ENCODE results near the gene KIF4A.

DNA sequence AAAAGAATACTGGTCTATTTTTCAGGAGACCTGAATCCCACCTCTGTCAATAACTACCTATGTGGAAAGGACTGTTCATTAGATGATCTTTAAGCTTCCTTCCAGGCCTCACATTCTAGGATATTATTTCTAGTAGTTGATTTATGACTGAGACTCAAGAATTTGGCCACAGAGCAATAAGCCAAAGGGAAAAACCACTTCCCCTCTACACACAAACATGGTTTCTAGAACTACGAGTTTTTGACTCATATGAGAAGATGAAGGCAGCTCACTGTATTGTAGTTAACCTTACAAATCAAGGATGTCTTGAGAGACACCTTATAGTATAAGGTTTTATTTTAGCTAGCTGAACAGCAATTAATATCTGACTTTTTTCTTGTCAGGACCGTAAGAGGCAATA lies 96.3 kb downstream of the KIF4A start:
- TF ChIP-seq JUN (CRISPR knock-in tag; IDR thresholded peaks at IDR 0.05): no peak
- TF ChIP-seq CREB1 (CRISPR knock-in tag; IDR thresholded peaks at IDR 0.05): no peak
- no peak for TF ChIP-seq ATF1 (CRISPR knock-in tag; IDR thresholded peaks at IDR 0.05)
- no peak for TF ChIP-seq KAT7 (CRISPR knock-in tag; IDR thresholded peaks at IDR 0.05; ENCODE audit: borderline replicate concordance)
- TF ChIP-seq, protein P1, sequence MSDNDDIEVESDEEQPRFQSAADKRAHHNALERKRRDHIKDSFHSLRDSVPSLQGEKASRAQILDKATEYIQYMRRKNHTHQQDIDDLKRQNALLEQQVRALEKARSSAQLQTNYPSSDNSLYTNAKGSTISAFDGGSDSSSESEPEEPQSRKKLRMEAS (CRISPR knock-in tag; IDR thresholded peaks at IDR 0.05): no peak
- TF ChIP-seq, protein P2, sequence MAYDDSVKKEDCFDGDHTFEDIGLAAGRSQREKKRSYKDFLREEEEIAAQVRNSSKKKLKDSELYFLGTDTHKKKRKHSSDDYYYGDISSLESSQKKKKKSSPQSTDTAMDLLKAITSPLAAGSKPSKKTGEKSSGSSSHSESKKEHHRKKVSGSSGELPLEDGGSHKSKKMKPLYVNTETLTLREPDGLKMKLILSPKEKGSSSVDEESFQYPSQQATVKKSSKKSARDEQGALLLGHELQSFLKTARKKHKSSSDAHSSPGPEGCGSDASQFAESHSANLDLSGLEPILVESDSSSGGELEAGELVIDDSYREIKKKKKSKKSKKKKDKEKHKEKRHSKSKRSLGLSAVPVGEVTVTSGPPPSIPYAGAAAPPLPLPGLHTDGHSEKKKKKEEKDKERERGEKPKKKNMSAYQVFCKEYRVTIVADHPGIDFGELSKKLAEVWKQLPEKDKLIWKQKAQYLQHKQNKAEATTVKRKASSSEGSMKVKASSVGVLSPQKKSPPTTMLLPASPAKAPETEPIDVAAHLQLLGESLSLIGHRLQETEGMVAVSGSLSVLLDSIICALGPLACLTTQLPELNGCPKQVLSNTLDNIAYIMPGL (CRISPR knock-in tag; IDR thresholded peaks at IDR 0.05): no peak
- TF ChIP-seq, protein P3, sequence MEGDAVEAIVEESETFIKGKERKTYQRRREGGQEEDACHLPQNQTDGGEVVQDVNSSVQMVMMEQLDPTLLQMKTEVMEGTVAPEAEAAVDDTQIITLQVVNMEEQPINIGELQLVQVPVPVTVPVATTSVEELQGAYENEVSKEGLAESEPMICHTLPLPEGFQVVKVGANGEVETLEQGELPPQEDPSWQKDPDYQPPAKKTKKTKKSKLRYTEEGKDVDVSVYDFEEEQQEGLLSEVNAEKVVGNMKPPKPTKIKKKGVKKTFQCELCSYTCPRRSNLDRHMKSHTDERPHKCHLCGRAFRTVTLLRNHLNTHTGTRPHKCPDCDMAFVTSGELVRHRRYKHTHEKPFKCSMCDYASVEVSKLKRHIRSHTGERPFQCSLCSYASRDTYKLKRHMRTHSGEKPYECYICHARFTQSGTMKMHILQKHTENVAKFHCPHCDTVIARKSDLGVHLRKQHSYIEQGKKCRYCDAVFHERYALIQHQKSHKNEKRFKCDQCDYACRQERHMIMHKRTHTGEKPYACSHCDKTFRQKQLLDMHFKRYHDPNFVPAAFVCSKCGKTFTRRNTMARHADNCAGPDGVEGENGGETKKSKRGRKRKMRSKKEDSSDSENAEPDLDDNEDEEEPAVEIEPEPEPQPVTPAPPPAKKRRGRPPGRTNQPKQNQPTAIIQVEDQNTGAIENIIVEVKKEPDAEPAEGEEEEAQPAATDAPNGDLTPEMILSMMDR (IDR thresholded peaks at IDR 0.05): no peak
- TF ChIP-seq, protein P4, sequence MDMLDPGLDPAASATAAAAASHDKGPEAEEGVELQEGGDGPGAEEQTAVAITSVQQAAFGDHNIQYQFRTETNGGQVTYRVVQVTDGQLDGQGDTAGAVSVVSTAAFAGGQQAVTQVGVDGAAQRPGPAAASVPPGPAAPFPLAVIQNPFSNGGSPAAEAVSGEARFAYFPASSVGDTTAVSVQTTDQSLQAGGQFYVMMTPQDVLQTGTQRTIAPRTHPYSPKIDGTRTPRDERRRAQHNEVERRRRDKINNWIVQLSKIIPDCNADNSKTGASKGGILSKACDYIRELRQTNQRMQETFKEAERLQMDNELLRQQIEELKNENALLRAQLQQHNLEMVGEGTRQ (CRISPR knock-in tag; IDR thresholded peaks at IDR 0.05): no peak
